Effector CD4-positive, alpha-beta T cell (primary cell): ENCODE measurements around the gene SKOR2.
A peak's percentile ranks its signal among the peaks of the same experiment; 100 is the strongest.

Experiments used
- DNase-seq: peaks from one replicate; pipeline ENCODE4 v3.0.0-alpha.2; 2020

The SKOR2 gene

GRCh38 chr18:47260120-47260923 lies 8.9 kb upstream of the SKOR2 start:
- DNase-seq: no peak

GRCh38 chr18:47254341-47254939 lies 3.0 kb upstream of the SKOR2 start:
- no peak for DNase-seq

- no peak for DNase-seq
Observed at GRCh38 chr18:47253101-47253654, 1.7 kb upstream of the SKOR2 start.

- DNase-seq: no peak
Observed at GRCh38 chr18:47250391-47251046, 941 bp downstream of the SKOR2 start.

- no peak for DNase-seq
Observed at GRCh38 chr18:47249314-47249981, 2.0 kb downstream of the SKOR2 start.

GRCh38 chr18:47248604-47249313 lies 2.7 kb downstream of the SKOR2 start:
- DNase-seq: no peak

- DNase-seq: no peak
Observed at GRCh38 chr18:47248115-47248603, 3.3 kb downstream of the SKOR2 start.

- DNase-seq: no peak
Observed at GRCh38 chr18:47247416-47248114, 3.9 kb downstream of the SKOR2 start.

- DNase-seq: no peak
Observed at GRCh38 chr18:47247036-47247415, 4.4 kb downstream of the SKOR2 start.

GRCh38 chr18:47246027-47246971 lies 5.2 kb downstream of the SKOR2 start:
- DNase-seq: no peak

GRCh38 chr18:47244086-47244485 lies 7.4 kb downstream of the SKOR2 start:
- no peak for DNase-seq

GRCh38 chr18:47235096-47235495 lies 16.4 kb downstream of the SKOR2 start:
- DNase-seq: no peak

- no peak for DNase-seq
Observed at GRCh38 chr18:47226660-47227059, 24.8 kb downstream of the SKOR2 start.

GRCh38 chr18:47215554-47216138 lies 35.8 kb downstream of the SKOR2 start:
- DNase-seq: no peak

- DNase-seq: no peak
Observed at GRCh38 chr18:47209171-47209570, 42.3 kb downstream of the SKOR2 start.

- no peak for DNase-seq
Observed at GRCh38 chr18:47206945-47207637, 44.4 kb downstream of the SKOR2 start.

GRCh38 chr18:47204908-47205522 lies 46.4 kb downstream of the SKOR2 start:
- peak; percentile 15 for DNase-seq

- DNase-seq: no peak
Observed at GRCh38 chr18:47203626-47204464, 47.6 kb downstream of the SKOR2 start.
